ENCODE data around the gene LPIN2.
"Not testable (repeated sequence)": the region's sequence is repeated elsewhere in the genome, so short reads cannot be mapped to it uniquely, and the experiment has no call there.

LPIN2 gene

DNA sequence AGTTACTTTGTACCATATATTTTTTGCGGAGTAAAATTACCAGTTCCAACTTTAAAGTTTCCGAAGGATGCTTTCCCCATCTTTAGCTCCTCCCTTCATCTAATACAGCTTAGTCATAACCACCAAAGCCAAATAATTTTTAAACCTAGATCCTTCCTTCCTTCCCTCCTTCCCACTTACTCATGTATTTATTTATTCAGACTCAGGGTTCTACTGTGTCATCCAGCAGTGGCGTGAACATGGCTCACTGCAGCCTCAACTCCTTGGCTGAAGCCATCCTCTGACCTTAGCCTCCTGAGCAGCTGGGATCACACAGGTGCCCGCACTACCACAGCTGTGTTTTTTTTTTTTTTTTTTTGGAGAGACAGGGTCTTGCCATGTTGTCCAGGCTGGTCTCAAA lies 4.4 kb downstream of the LPIN2 start:
- no peak for DNase-seq (ENCODE audit: low spot score)
- TF ChIP-seq, protein P1, sequence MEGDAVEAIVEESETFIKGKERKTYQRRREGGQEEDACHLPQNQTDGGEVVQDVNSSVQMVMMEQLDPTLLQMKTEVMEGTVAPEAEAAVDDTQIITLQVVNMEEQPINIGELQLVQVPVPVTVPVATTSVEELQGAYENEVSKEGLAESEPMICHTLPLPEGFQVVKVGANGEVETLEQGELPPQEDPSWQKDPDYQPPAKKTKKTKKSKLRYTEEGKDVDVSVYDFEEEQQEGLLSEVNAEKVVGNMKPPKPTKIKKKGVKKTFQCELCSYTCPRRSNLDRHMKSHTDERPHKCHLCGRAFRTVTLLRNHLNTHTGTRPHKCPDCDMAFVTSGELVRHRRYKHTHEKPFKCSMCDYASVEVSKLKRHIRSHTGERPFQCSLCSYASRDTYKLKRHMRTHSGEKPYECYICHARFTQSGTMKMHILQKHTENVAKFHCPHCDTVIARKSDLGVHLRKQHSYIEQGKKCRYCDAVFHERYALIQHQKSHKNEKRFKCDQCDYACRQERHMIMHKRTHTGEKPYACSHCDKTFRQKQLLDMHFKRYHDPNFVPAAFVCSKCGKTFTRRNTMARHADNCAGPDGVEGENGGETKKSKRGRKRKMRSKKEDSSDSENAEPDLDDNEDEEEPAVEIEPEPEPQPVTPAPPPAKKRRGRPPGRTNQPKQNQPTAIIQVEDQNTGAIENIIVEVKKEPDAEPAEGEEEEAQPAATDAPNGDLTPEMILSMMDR (IDR thresholded peaks at IDR 0.05; ENCODE audit: extremely low read depth, insufficient read depth, missing control alignments), result no peak
- in situ Hi-C loops (cut with MboI; ENCODE audit: low pct_unique_long_range_greater_than_20kb, low sequenced_read_pairs, unreplicated experiment), result no loop called here

DNA sequence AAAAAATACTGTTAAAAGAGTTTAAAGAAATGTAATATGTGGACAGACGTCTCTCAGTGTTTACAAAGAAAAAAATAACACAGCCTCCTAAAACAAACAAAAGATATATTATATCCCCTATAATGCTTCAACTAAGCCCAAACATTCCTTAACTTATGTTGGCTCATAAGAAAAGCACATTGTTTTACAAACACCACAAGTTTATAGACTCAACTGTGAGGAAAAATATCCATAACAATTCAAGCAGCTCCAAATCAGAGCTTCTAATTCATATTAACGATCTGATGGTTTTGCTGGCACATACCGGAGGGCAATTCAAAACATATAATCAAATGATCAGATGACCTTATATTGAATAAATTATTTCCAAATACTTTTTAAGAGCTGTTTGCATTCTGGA lies 5.5 kb downstream of the LPIN2 start:
- in situ Hi-C loops (cut with MboI; ENCODE audit: low pct_unique_long_range_greater_than_20kb, low sequenced_read_pairs, unreplicated experiment), result no loop called here
- DNase-seq (ENCODE audit: low spot score), result no peak
- TF ChIP-seq, protein P1 (IDR thresholded peaks at IDR 0.05; ENCODE audit: extremely low read depth, insufficient read depth, missing control alignments), result no peak

DNA sequence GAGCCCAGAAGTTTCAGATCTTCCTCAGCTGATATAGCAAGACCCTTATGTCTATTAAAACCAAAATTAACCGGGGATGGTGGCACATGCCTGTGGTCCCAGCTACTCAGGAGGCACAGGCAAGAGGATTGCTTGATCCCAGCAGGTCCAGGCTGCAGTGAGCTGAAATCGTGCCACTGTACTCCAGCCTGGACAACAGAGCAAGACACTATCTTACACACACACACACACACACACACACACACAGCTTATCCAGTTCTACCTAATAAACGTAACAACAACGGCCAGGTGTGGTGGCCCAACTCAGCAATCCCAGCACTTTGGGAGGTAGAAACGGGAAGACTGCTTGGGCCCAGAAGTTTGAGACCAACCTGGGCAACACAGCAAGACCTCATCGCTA lies 7.5 kb downstream of the LPIN2 start:
- TF ChIP-seq, protein P1 (IDR thresholded peaks at IDR 0.05; ENCODE audit: extremely low read depth, insufficient read depth, missing control alignments), result no peak
- in situ Hi-C loops (cut with MboI; ENCODE audit: low pct_unique_long_range_greater_than_20kb, low sequenced_read_pairs, unreplicated experiment), result no loop called here

DNA sequence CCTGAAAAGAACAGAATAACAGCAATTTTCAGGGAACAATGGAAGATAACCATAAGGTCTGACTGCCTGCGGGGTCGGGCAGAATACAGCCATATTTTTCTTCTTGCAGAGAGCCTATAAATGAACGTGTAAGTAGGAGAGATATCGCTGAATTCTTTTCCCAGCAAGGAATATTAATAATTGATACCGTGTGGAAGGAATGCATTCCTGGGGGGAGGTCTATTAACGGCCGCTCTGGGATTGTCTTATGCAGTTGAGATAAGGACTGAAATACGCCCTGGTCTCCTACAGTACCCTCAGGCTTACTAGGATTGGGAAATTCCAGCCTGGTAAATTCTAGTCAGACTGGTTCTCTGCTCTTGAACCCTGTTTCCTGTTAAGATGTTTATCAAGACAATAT lies 9.2 kb downstream of the LPIN2 start:
- DNase-seq (ENCODE audit: low spot score); in situ Hi-C loops (cut with MboI; ENCODE audit: low pct_unique_long_range_greater_than_20kb, low sequenced_read_pairs, unreplicated experiment): not testable (repeated sequence)

More for the DNA sequence above, 7.5 kb downstream of the LPIN2 start:
- no peak for DNase-seq (ENCODE audit: low spot score)

DNA sequence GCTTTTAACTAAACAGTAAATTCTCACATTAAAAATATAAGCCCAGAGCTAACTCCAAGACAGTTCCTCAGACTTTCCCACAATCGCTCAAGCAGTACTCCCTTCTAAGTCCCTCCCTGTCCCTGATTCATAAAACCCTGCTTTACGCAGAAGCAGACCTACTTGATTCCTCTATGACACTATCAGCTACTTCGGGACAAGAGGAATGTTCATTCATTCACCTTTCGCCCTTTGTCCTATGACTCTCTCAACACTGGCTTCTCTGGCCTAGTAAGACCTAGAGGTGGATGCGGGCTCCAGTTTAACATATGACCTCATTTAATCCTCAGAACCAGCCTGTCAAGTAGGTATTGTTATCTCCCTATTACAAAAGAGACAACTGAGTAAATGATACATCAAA lies 10.2 kb downstream of the LPIN2 start:
- in situ Hi-C loops (cut with MboI; ENCODE audit: low pct_unique_long_range_greater_than_20kb, low sequenced_read_pairs, unreplicated experiment), result no loop called here
- TF ChIP-seq, protein P1 (IDR thresholded peaks at IDR 0.05; ENCODE audit: extremely low read depth, insufficient read depth, missing control alignments), result no peak
- no peak for DNase-seq (ENCODE audit: low spot score)

DNA sequence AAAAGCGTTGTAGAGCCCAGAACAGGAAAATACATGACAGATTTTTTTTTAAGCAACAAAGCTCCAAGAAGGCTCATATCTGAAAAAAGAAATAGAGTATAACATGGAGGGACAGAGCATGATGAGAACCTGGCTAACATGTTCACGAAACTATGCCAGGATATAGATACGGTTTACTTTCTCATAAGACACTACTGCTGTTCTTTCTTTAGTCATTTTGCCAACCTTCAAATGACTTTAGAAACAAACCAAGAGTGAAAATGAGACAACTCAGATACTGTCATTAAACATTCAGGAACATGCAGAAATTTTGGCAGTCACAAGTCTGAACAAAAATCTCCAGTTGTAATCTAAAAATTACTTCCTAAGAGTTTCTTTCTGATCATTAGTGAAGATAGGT lies 14.3 kb downstream of the LPIN2 start:
- TF ChIP-seq, protein P1 (IDR thresholded peaks at IDR 0.05; ENCODE audit: extremely low read depth, insufficient read depth, missing control alignments), result no peak
- DNase-seq (ENCODE audit: low spot score), result no peak
- in situ Hi-C loops (cut with MboI; ENCODE audit: low pct_unique_long_range_greater_than_20kb, low sequenced_read_pairs, unreplicated experiment), result loop anchor here (10.0 kb wide), 1 partner anchor 146 kb away; no protein-coding TSS in a partner anchor

DNA sequence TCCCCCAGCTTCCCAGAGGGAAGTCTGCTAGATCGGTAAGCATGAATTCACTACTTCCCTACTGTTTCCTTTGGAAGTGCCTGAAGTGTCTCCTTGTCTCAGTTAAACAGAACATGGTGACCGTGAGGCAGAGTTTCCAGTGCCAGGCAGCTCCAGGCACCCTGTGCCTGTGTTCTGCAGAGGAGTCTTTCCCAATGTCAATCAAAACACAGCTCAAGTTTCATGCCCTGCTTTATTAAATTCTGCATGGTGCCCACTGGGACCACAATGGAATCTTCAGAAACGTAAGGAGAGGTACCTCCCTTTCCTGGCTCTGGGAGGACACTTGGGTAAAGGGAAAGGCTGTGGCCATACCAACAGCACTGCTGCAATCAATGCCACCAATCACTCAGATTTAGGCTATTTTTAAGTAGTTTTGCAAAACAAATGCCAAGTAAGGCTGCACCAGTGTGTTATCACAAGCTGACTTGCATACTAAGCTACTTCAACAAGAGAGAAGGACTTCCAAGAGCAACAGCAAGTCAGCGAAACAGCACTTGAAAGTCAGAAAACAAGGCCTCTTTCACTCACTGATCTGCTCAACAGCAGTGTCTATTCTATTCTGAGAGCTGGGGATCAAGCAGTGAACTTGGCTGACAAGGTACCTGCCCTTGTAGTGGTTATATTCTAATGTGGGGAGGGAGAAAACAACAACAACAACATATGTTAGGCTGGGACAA lies 14.9 kb downstream of the LPIN2 start:
- TF ChIP-seq, protein P1 (IDR thresholded peaks at IDR 0.05; ENCODE audit: extremely low read depth, insufficient read depth, missing control alignments), result no peak
- in situ Hi-C loops (cut with MboI; ENCODE audit: low pct_unique_long_range_greater_than_20kb, low sequenced_read_pairs, unreplicated experiment), result loop anchor here (10.0 kb wide), 1 partner anchor 147 kb away; no protein-coding TSS in a partner anchor
- no peak for DNase-seq (ENCODE audit: low spot score)
